CD14-positive monocyte (primary cell): ENCODE data around the gene TMEM247. TPM values are rescaled to one million over a fixed set of nuclear protein-coding genes. Genes with fewer than 3 reads are reported as not detected.

Source experiments
- DNase-seq, 3 donors: peaks; one replicate each; pipeline ENCODE4 v3.0.0-alpha.2; 2011 to 2022
- H2AFZ ChIP-seq: 2 replicates; pipeline ENCODE4 v1.6.0; 2012; ENCODE audit warnings: mild to moderate bottlenecking, low read depth, low read length, inconsistent platforms; ENCODE audit not compliant: insufficient read depth, poor library complexity, severe bottlenecking
- H3K27ac ChIP-seq, 2 donors: 1 replicate in 1 of 2; 2 replicates in 1 of 2; pipeline ENCODE4 v1.5.1; 2012 to 2013; ENCODE audit warnings: low read length in 2 of 2, control low read depth in 1 of 2, inconsistent platforms in 1 of 2, low read depth in 1 of 2, mild to moderate bottlenecking in 1 of 2
- H3K27me3 ChIP-seq, 2 donors: one replicate each; pipeline versions ENCODE4 v1.6.0 to v1.6.1; 2011 to 2013; ENCODE audit warnings: low read length in 2 of 2; ENCODE audit not compliant: control insufficient read depth in 2 of 2, insufficient read depth in 2 of 2
- H3K36me3 ChIP-seq, 2 donors: replicated peaks in 1 of 2; 1 replicate in 1 of 2; 2 replicates in 1 of 2; pipeline versions ENCODE4 v1.5.1 to v1.6.1; 2012 to 2013; ENCODE audit warnings: low read length in 2 of 2, control low read depth in 1 of 2, inconsistent platforms in 1 of 2, mild to moderate bottlenecking in 1 of 2; ENCODE audit not compliant: insufficient read depth in 2 of 2, control insufficient read depth in 1 of 2
- H3K4me1 ChIP-seq, 2 donors: 1 replicate in 1 of 2; 2 replicates in 1 of 2; pipeline versions ENCODE4 v1.5.1 to v1.6.1; 2012 to 2013; ENCODE audit warnings: low read length in 2 of 2, control low read depth in 1 of 2, inconsistent platforms in 1 of 2, mild to moderate bottlenecking in 1 of 2, moderate library complexity in 1 of 2; ENCODE audit not compliant: insufficient read depth in 2 of 2, control insufficient read depth in 1 of 2
- H3K4me2 ChIP-seq: replicated peaks from 2 replicates; pipeline ENCODE3; 2012; ENCODE audit warnings: low read length, moderate library complexity, mild to moderate bottlenecking; ENCODE audit not compliant: poor library complexity, severe bottlenecking; ENCODE audit errors: extremely low read depth
- H3K4me3 ChIP-seq, 3 experiments: fragments of 200-600 bp in 1 of 3; sonication (generic) in 1 of 3; replicated peaks in 1 of 3; 1 replicate in 2 of 3; 2 replicates in 1 of 3; pipeline ENCODE4 v1.5.1; 2011 to 2013; ENCODE audit warnings: low read length in 3 of 3, mild to moderate bottlenecking in 3 of 3, control low read depth in 2 of 3, low read depth in 2 of 3, inconsistent platforms in 1 of 3, moderate library complexity in 1 of 3
- H3K79me2 ChIP-seq: 2 replicates; pipeline ENCODE4 v1.6.0; 2012; ENCODE audit warnings: mild to moderate bottlenecking, control low read depth, inconsistent platforms, low read length, moderate library complexity; ENCODE audit not compliant: insufficient read depth
- H3K9ac ChIP-seq: 2 replicates; pipeline ENCODE4 v1.6.0; 2017; ENCODE audit warnings: low read length, mild to moderate bottlenecking; ENCODE audit not compliant: insufficient read depth, poor library complexity, severe bottlenecking
- H3K9me3 ChIP-seq, 2 donors: replicated peaks in 1 of 2; 1 replicate in 1 of 2; 2 replicates in 1 of 2; pipeline versions ENCODE4 v1.5.1 to v1.6.1; 2012 to 2013; ENCODE audit warnings: low read length in 2 of 2, control low read depth in 1 of 2; ENCODE audit not compliant: control insufficient read depth in 1 of 2, insufficient read depth in 1 of 2
- H4K20me1 ChIP-seq: 2 replicates; pipeline ENCODE4 v1.6.0; 2012; ENCODE audit warnings: mild to moderate bottlenecking, low read length, control low read depth, moderate library complexity; ENCODE audit not compliant: insufficient read depth
- H3K27ac Mint-ChIP-seq, 7 donors: one replicate each; pipeline ENCODE4 v1.8.0; 2020; ENCODE audit warnings: mild to moderate bottlenecking in 7 of 7, mixed read lengths in 7 of 7, moderate library complexity in 6 of 7, inconsistent platforms in 2 of 7
- H3K27me3 Mint-ChIP-seq, 3 donors: one replicate each; pipeline ENCODE4 v1.8.0; 2021 to 2022; ENCODE audit warnings: low read depth in 3 of 3, mild to moderate bottlenecking in 3 of 3, mixed read lengths in 3 of 3, moderate library complexity in 3 of 3, inconsistent platforms in 1 of 3
- H3K36me3 Mint-ChIP-seq, 2 donors: one replicate each; pipeline ENCODE4 v1.8.0; 2020; ENCODE audit warnings: mixed read lengths in 2 of 2, inconsistent platforms in 1 of 2, mild to moderate bottlenecking in 1 of 2
- H3K4me1 Mint-ChIP-seq: one replicate; pipeline ENCODE4 v1.8.0; 2020; ENCODE audit warnings: mild to moderate bottlenecking, mixed read lengths
- H3K4me3 Mint-ChIP-seq, 2 donors: one replicate each; pipeline ENCODE4 v1.8.0; 2020; ENCODE audit warnings: mild to moderate bottlenecking in 2 of 2, mixed read lengths in 2 of 2, moderate library complexity in 1 of 2
- H3K9me3 Mint-ChIP-seq, 7 donors: one replicate each; pipeline ENCODE4 v1.8.0; 2020 to 2022; ENCODE audit warnings: mixed read lengths in 7 of 7, mild to moderate bottlenecking in 6 of 7, moderate library complexity in 6 of 7, inconsistent platforms in 2 of 7
- WGBS: methylation state at CpG from one replicate; pipeline ENCODE4 v1.1.5; 2013; ENCODE audit warnings: missing lambda C conversion rate; ENCODE audit not compliant: insufficient coverage; 5-methylcytosine and 5-hydroxymethylcytosine counted together
- intact Hi-C, 2 donors: fragments of 100-400 bp; cut with micrococcal nuclease; formaldehyde crosslinking; loops; one replicate each; pipeline versions ENCODE4 v1.15.0 to v1.15.1; 2023
- polyA plus RNA-seq, 3 donors: library from polyadenylated mRNA; depleted of rRNA in 1 of 3; unstranded in 2 of 3; stranded (reverse) in 1 of 3; fragments of 300-500 nt in 2 of 3; fragments of >200 nt in 1 of 3; fragmentation: Illumina TruSeq in 2 of 3; gene quantifications; 1 replicate in 2 of 3; 2 replicates in 1 of 3; pipeline ENCODE4 v1.2.3, GENCODE V29; 2012 to 2021
- TF ChIP-seq, protein P1 (sequence below): fragments of 200-600 bp; IDR thresholded peaks from one replicate; pipeline ENCODE4 v1.8.0; 2022; ENCODE audit warnings: antibody characterized with exemption, mild to moderate bottlenecking

TMEM247 gene
- polyA plus RNA-seq, 3 donors = not detected

DNA sequence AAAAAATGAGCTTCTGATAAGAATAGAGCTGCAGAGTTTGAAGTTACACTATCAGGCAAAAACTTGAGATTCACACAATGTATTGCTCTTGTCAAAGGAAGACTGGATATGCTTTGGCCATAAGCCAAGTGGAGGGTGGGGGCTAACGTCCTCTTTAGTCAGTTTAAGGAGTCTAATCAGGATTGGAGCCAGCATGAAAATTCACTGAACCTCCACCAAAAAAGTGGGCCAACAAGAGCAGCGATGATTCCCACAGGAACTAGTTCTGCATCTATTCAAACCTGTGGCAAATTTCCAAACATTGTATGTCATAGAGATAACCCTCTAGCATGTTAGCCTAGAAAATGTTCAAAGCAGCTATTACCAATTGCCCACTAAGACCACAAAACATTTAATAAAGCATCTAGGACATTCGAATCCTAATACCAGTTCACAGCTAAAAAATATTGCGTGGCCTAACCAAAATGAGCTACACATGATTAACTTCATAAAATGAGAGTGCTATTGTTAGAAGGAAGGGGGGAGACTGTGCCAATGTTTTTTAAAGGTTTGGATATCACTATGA lies 43.5 kb upstream of the TMEM247 start:
- Mint-ChIP-seq H3K9me3 (peaks cover 0 to 2% (median 0%) of the 10 kb centered on the region in 7 donors), H3K27me3 (peaks cover 0 to 3% (median 1%) of the 10 kb centered on the region in 3 donors), H3K4me3 (no peak overlapping the region), H3K27ac (no peak overlapping the region), H3K4me1 (peaks cover 11% of the 10 kb centered on the region), H3K36me3 (no peaks in the 10 kb centered on the region)
- 100% methylated on average over 1 of the region's 4 CpGs for WGBS
- Histone ChIP-seq H3K79me2 (no peaks in the 10 kb centered on the region), H3K27me3 (no peaks in the 10 kb centered on the region), H3K4me2 (no peak overlapping the region), H2AFZ (no peak overlapping the region), H3K36me3 (no peaks in the 10 kb centered on the region), H3K9ac (no peak overlapping the region), H4K20me1 (no peaks in the 10 kb centered on the region), H3K27ac (no peak overlapping the region), H3K4me1 (no peaks in the 10 kb centered on the region), H3K9me3 (no peaks in the 10 kb centered on the region), H3K4me3 (no peak overlapping the region)
- TF ChIP-seq, protein P1, sequence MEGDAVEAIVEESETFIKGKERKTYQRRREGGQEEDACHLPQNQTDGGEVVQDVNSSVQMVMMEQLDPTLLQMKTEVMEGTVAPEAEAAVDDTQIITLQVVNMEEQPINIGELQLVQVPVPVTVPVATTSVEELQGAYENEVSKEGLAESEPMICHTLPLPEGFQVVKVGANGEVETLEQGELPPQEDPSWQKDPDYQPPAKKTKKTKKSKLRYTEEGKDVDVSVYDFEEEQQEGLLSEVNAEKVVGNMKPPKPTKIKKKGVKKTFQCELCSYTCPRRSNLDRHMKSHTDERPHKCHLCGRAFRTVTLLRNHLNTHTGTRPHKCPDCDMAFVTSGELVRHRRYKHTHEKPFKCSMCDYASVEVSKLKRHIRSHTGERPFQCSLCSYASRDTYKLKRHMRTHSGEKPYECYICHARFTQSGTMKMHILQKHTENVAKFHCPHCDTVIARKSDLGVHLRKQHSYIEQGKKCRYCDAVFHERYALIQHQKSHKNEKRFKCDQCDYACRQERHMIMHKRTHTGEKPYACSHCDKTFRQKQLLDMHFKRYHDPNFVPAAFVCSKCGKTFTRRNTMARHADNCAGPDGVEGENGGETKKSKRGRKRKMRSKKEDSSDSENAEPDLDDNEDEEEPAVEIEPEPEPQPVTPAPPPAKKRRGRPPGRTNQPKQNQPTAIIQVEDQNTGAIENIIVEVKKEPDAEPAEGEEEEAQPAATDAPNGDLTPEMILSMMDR = no peak
- intact Hi-C loops = no loop called here
- DNase-seq = no peak

DNA sequence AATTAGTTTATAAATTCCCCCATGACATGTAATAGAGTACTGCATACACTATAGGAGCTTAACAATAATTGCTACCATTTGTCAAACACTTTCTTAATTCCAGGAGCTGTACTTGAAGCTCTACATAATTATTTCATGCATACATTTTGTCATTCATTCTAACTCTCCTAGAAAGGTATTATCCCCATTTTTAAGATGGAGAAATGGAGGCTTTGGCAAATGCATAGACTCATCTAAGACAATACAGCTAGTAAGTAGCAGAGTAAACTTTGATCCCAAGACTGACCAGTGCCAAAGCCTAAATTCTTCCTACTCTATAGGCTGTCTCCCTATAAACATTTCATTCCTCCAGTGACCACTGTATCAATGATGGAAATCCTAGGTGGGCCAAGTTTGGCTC lies 42.6 kb upstream of the TMEM247 start:
- no peaks in the 10 kb centered on the region for H3K36me3 Mint-ChIP-seq
- intact Hi-C loops = no loop called here
- H3K9me3 Mint-ChIP-seq = peaks cover 0 to 2% (median 0%) of the 10 kb centered on the region in 7 donors
- H3K9me3 ChIP-seq = no peaks in the 10 kb centered on the region
- H3K27ac Mint-ChIP-seq = no peak overlapping the region
- H3K4me1 ChIP-seq = no peaks in the 10 kb centered on the region
- H3K27me3 ChIP-seq = no peaks in the 10 kb centered on the region
- no peak overlapping the region for H3K4me2 ChIP-seq
- no peaks in the 10 kb centered on the region for H3K79me2 ChIP-seq
- H3K27ac ChIP-seq = no peak overlapping the region
- H4K20me1 ChIP-seq = no peaks in the 10 kb centered on the region
- H3K27me3 Mint-ChIP-seq = peaks cover 0 to 3% (median 0%) of the 10 kb centered on the region in 3 donors
- no peak overlapping the region for H3K9ac ChIP-seq
- TF ChIP-seq, protein P1 = no peak
- peaks cover 11% of the 10 kb centered on the region for H3K4me1 Mint-ChIP-seq
- no peak overlapping the region for H2AFZ ChIP-seq
- no peak for DNase-seq
- H3K4me3 Mint-ChIP-seq = no peak overlapping the region
- no peaks in the 10 kb centered on the region for H3K36me3 ChIP-seq
- no peak overlapping the region for H3K4me3 ChIP-seq
